Upper lobe of right lung (tissue), 1 donor: ENCODE measurements around the gene ACTR1A. TPM values are rescaled to one million over a fixed set of nuclear protein-coding genes. Genes with fewer than 3 reads are reported as not detected.

Experiments used
- ATAC-seq: fragments of 200-7000 bp; cut with Tn5 transposase; one replicate; pipeline ENCODE4 v1.9.1; 2020; ENCODE audit warnings: mild to moderate bottlenecking, moderate library complexity
- DNase-seq: peaks from one replicate; pipeline ENCODE4 v3.0.0-alpha.2; 2020
- H3K27ac ChIP-seq: fragments of 200-600 bp; one replicate; pipeline ENCODE4 v1.8.0; 2022
- H3K27me3 ChIP-seq: fragments of 200-600 bp; one replicate; pipeline ENCODE4 v1.8.0; 2022; ENCODE audit warnings: mild to moderate bottlenecking
- H3K36me3 ChIP-seq: fragments of 200-600 bp; one replicate; pipeline ENCODE4 v1.8.0; 2022
- H3K4me1 ChIP-seq: fragments of 200-600 bp; one replicate; pipeline ENCODE4 v1.8.0; 2022
- H3K4me3 ChIP-seq: fragments of 200-600 bp; one replicate; pipeline ENCODE4 v1.8.0; 2022; ENCODE audit warnings: mild to moderate bottlenecking
- H3K9me3 ChIP-seq: fragments of 200-600 bp; one replicate; pipeline ENCODE4 v1.8.0; 2022
- CTCF ChIP-seq: fragments of 200-600 bp; IDR thresholded peaks from one replicate; pipeline ENCODE4 v1.8.0; 2022; ENCODE audit warnings: antibody characterized with exemption
- intact Hi-C: fragments of 100-400 bp; cut with DNase I; formaldehyde crosslinking; loops from one replicate; pipeline ENCODE4 v1.11.0; 2022
- total RNA-seq: library from RNA; stranded (reverse); fragmentation: NEBNext Ultra II Directional; extraction: Animal tissue kit (Norgen Biotek cat#: 25700); gene quantifications from one replicate; pipeline ENCODE4 v1.2.1, GENCODE V29; 2021
- donor health status: DM: no; HTN: yes; CAD: no; lungs with severe emphysema.

Gene ACTR1A
- total RNA-seq, 1 donor from 2014 or later, result 92.5 TPM

- Histone ChIP-seq H3K27me3 (no peaks in the 10 kb centered on the region), H3K27ac (peak overlapping the region; percentile 79), H3K4me1 (peaks cover 26% of the 10 kb centered on the region), H3K36me3 (no peaks in the 10 kb centered on the region), H3K9me3 (no peaks in the 10 kb centered on the region), H3K4me3 (peak overlapping the region; percentile 52)
- no peak for TF ChIP-seq CTCF
- intact Hi-C loops, result no loop called here
- peak; percentile 85 for DNase-seq
- ATAC-seq, result peak; percentile 47
Observed at GRCh38 chr10:102435529-102436233, 66.8 kb downstream of the ACTR1A start.

DNA sequence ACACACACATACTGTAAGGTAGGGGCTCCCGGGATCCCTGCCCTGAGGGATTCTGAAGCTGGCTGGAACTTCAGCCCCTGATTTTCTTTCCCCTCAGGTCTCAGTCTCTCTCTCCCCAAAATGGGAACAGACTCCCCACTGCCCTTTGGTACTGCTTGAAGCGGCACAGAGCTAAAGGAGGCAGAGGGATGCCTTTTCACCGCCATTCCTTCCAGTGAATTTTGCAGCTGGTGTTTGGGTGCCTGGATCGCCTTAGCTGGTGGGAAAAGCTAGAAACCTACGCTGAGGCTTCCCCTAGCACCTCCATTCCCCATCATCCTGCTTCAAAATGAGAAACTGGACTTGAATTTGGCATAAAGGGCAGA lies 67.4 kb downstream of the ACTR1A start:
- peaks cover 26% of the 10 kb centered on the region for H3K4me1 ChIP-seq

GRCh38 chr10:102434394-102435132 lies 67.9 kb downstream of the ACTR1A start:
- no peak overlapping the region for H3K4me3 ChIP-seq
- H3K27me3 ChIP-seq, result no peaks in the 10 kb centered on the region
- no peak for DNase-seq
- H3K9me3 ChIP-seq, result no peaks in the 10 kb centered on the region
- peak overlapping the region; percentile 79 for H3K27ac ChIP-seq
- intact Hi-C loops, result no loop called here
- TF ChIP-seq CTCF, result no peak
- no peaks in the 10 kb centered on the region for H3K36me3 ChIP-seq
- ATAC-seq, result peak; percentile 12
- H3K4me1 ChIP-seq, result peaks cover 26% of the 10 kb centered on the region

More for the DNA sequence above, 67.4 kb downstream of the ACTR1A start:
- no peak for DNase-seq
- Histone ChIP-seq H3K4me3 (peak overlapping the region; percentile 52), H3K27ac (peak overlapping the region; percentile 79), H3K9me3 (no peaks in the 10 kb centered on the region), H3K36me3 (no peaks in the 10 kb centered on the region), H3K27me3 (no peaks in the 10 kb centered on the region)
- intact Hi-C loops, result no loop called here
- no peak for TF ChIP-seq CTCF
- no peak for ATAC-seq

- no peak for TF ChIP-seq CTCF
- no peaks in the 10 kb centered on the region for H3K36me3 ChIP-seq
- no peak overlapping the region for H3K27ac ChIP-seq
- H3K4me1 ChIP-seq, result peaks cover 26% of the 10 kb centered on the region
- no peak for DNase-seq
- no peaks in the 10 kb centered on the region for H3K9me3 ChIP-seq
- no peak for ATAC-seq
- no peaks in the 10 kb centered on the region for H3K27me3 ChIP-seq
- H3K4me3 ChIP-seq, result no peak overlapping the region
- intact Hi-C loops, result no loop called here
Observed at GRCh38 chr10:102433619-102434046, 68.9 kb downstream of the ACTR1A start.

GRCh38 chr10:102432162-102432950 lies 70.2 kb downstream of the ACTR1A start, which contains the start of gene CUEDC2:
Gene CUEDC2 (minus strand): TSS chr10:102432574. CDS start chr10:102425188, 7,386 bp downstream.
- TF ChIP-seq CTCF, result no peak
- H3K27me3 ChIP-seq, result no peaks in the 10 kb centered on the region
- intact Hi-C loops, result no loop called here
- peaks cover 26% of the 10 kb centered on the region for H3K4me1 ChIP-seq
- DNase-seq, result peak; percentile 98
- peak within 1 kb of the TSS; percentile 65 for H3K4me3 ChIP-seq
- peak within 1 kb of the TSS; percentile 73 for H3K27ac ChIP-seq
- H3K36me3 ChIP-seq, result no peaks in the 10 kb centered on the region
- no peaks in the 10 kb centered on the region for H3K9me3 ChIP-seq
- peak; percentile 95 for ATAC-seq
